Measurements from ENCODE around the gene LAMA4. TPM values are rescaled to one million over a fixed set of nuclear protein-coding genes. Genes with fewer than 3 reads are reported as not detected.

Gene LAMA4
- total RNA-seq, 4 donors from 2014 or later = 107 to 329 (median 271) TPM

- Histone ChIP-seq H3K36me3 (no peaks in the 10 kb centered on the region), H3K9me3 (no peaks in the 10 kb centered on the region), H3K27me3 (no peaks in the 10 kb centered on the region), H3K27ac (peak overlapping the region; percentile 73 to 76), H3K4me3 (no peak overlapping the region), H3K4me1 (no peaks in the 10 kb centered on the region)
- intact Hi-C loops (cut with DNase I; ENCODE audit: low total_unique reads) = no loop called here
- TF ChIP-seq, protein P1, sequence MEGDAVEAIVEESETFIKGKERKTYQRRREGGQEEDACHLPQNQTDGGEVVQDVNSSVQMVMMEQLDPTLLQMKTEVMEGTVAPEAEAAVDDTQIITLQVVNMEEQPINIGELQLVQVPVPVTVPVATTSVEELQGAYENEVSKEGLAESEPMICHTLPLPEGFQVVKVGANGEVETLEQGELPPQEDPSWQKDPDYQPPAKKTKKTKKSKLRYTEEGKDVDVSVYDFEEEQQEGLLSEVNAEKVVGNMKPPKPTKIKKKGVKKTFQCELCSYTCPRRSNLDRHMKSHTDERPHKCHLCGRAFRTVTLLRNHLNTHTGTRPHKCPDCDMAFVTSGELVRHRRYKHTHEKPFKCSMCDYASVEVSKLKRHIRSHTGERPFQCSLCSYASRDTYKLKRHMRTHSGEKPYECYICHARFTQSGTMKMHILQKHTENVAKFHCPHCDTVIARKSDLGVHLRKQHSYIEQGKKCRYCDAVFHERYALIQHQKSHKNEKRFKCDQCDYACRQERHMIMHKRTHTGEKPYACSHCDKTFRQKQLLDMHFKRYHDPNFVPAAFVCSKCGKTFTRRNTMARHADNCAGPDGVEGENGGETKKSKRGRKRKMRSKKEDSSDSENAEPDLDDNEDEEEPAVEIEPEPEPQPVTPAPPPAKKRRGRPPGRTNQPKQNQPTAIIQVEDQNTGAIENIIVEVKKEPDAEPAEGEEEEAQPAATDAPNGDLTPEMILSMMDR (IDR thresholded peaks at IDR 0.05) = no peak
- TF ChIP-seq POLR2A (IDR thresholded peaks at IDR 0.05) = no peak
- no peak for DNase-seq
These were observed 14.3 kb upstream of the LAMA4 start for GRCh38 chr6:112268654-112269053.

- intact Hi-C loops (cut with DNase I; ENCODE audit: low total_unique reads) = no loop called here
- TF ChIP-seq, protein P1 (IDR thresholded peaks at IDR 0.05) = no peak
- TF ChIP-seq POLR2A (IDR thresholded peaks at IDR 0.05) = no peak
- peak overlapping the region; percentile 73 to 76 for H3K27ac ChIP-seq
- no peaks in the 10 kb centered on the region for H3K4me1 ChIP-seq
- H3K4me3 ChIP-seq = no peak overlapping the region
- no peak for DNase-seq
- no peaks in the 10 kb centered on the region for H3K9me3 ChIP-seq
- H3K27me3 ChIP-seq = no peaks in the 10 kb centered on the region
- no peaks in the 10 kb centered on the region for H3K36me3 ChIP-seq
These were observed 13.7 kb upstream of the LAMA4 start for GRCh38 chr6:112268019-112268418.

GRCh38 chr6:112266331-112266730 lies 12.0 kb upstream of the LAMA4 start:
- H3K9me3 ChIP-seq = no peaks in the 10 kb centered on the region
- intact Hi-C loops (cut with DNase I; ENCODE audit: low total_unique reads) = no loop called here

DNA sequence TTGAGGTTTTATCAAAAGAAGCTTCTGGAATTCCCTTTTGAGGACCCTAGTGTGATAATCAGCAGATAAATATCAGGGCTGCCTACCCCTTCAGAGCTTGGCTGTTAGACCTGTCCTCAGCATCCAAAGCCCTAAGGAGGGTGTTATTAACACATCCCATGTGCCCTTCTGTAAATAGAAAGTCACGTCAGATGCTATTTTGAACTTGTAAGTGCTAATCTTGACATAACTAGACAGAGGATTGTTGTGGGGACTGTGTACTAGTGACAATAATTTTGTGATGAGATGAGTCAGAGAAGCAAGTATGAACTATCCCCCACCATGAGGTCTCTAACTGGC lies 4.9 kb upstream of the LAMA4 start:
- no peaks in the 10 kb centered on the region for H3K27me3 ChIP-seq
- H3K36me3 ChIP-seq = no peaks in the 10 kb centered on the region
- no peaks in the 10 kb centered on the region for H3K9me3 ChIP-seq
- intact Hi-C loops (cut with DNase I; ENCODE audit: low total_unique reads) = no loop called here
- H3K4me3 ChIP-seq = no peak overlapping the region
- H3K27ac ChIP-seq = peak overlapping the region; percentile 1 to 44
- no peak for DNase-seq
- TF ChIP-seq POLR2A (IDR thresholded peaks at IDR 0.05) = no peak
- TF ChIP-seq, protein P1 (IDR thresholded peaks at IDR 0.05) = no peak
- H3K4me1 ChIP-seq = no peaks in the 10 kb centered on the region

More at GRCh38 chr6:112266331-112266730, 12.0 kb upstream of the LAMA4 start:
- no peak overlapping the region for H3K4me3 ChIP-seq
- H3K27me3 ChIP-seq = no peaks in the 10 kb centered on the region
- no peaks in the 10 kb centered on the region for H3K4me1 ChIP-seq
- DNase-seq = no peak
- no peak overlapping the region for H3K27ac ChIP-seq
- no peaks in the 10 kb centered on the region for H3K36me3 ChIP-seq
- no peak for TF ChIP-seq POLR2A (IDR thresholded peaks at IDR 0.05)
- TF ChIP-seq, protein P1 (IDR thresholded peaks at IDR 0.05) = no peak

DNA sequence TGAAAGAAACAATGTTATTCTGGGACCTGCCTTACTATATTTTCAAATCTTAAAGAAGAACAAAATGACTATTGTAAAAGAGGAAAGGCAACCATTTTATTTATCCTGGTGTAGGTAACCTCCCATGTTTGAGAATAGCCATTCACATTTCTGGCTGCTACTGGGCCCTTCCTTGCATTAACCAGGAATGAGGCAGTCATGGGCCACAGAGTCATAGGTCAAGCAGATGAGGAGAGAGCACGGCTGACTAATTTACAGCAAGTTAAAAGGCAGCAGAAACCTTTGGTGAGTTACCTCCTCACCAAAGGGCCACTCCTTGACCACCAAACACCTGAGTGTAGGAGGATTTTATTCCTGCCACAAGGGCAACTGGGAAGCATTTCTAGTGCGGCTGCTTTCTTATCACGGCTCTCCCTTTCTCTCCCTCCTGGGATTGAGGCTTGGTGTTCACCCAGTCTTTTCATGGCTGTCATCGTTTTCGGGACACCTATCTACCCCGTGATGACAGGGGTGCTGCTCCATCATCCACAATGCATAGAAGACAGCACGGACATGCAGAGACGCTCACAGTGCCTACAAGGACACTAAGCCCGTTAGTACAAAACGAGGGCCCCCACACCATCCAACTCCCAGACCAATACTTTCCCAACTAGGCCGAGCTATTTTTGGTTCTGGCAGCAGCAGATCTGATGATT lies 4.4 kb upstream of the LAMA4 start:
- Histone ChIP-seq H3K4me1 (no peaks in the 10 kb centered on the region), H3K27me3 (no peaks in the 10 kb centered on the region), H3K9me3 (no peaks in the 10 kb centered on the region), H3K36me3 (no peaks in the 10 kb centered on the region), H3K4me3 (no peak overlapping the region), H3K27ac (peak overlapping the region; percentile 1 to 44)
- intact Hi-C loops (cut with DNase I; ENCODE audit: low total_unique reads) = no loop called here
- no peak for DNase-seq
- TF ChIP-seq, protein P1 (IDR thresholded peaks at IDR 0.05) = no peak
- TF ChIP-seq POLR2A (IDR thresholded peaks at IDR 0.05) = no peak

All from uterus (tissue), 4 donors.